Small intestine (tissue), 7 donors: ENCODE measurements around the gene PPM1N. TPM values are rescaled to one million over a fixed set of nuclear protein-coding genes. Genes with fewer than 3 reads are reported as not detected.
A peak's percentile ranks its signal among the peaks of the same experiment; 100 is the strongest.

Experiments used
- DNase-seq, 2 donors: peaks; one replicate each; pipeline versions ENCODE4 v3.0.0 to v3.0.0-alpha.2; 2013
- FAIRE-seq: peaks from 2 replicates; lab custom pipeline; 2012; peaks lifted over from hg19 to GRCh38; lab: Jason Lieb, UNC
- H3K27ac ChIP-seq, 3 donors: one replicate each; pipeline ENCODE4 v1.5.1; 2013; ENCODE audit warnings: low read length in 2 of 3, mild to moderate bottlenecking in 2 of 3, control low read depth in 1 of 3, inconsistent platforms in 1 of 3, low read depth in 1 of 3, moderate library complexity in 1 of 3
- H3K27me3 ChIP-seq, 3 donors: one replicate each; pipeline ENCODE4 v1.6.1; 2013; ENCODE audit warnings: low read length in 3 of 3, inconsistent platforms in 1 of 3; ENCODE audit not compliant: control insufficient read depth in 3 of 3, insufficient read depth in 3 of 3
- H3K36me3 ChIP-seq, 3 donors: one replicate each; pipeline ENCODE4 v1.6.1; 2013; ENCODE audit warnings: low read length in 3 of 3, inconsistent platforms in 1 of 3, low read depth in 1 of 3, mild to moderate bottlenecking in 1 of 3, moderate library complexity in 1 of 3; ENCODE audit not compliant: control insufficient read depth in 3 of 3, insufficient read depth in 2 of 3
- H3K4me1 ChIP-seq, 3 donors: one replicate each; pipeline ENCODE4 v1.6.1; 2013; ENCODE audit warnings: low read length in 2 of 3, inconsistent platforms in 1 of 3, low read depth in 1 of 3, mild to moderate bottlenecking in 1 of 3, moderate library complexity in 1 of 3; ENCODE audit not compliant: control insufficient read depth in 3 of 3, insufficient read depth in 2 of 3
- H3K4me3 ChIP-seq, 3 donors: one replicate each; pipeline ENCODE4 v1.5.1; 2013; ENCODE audit warnings: low read length in 3 of 3, control low read depth in 1 of 3, inconsistent platforms in 1 of 3, low read depth in 1 of 3, mild to moderate bottlenecking in 1 of 3, moderate library complexity in 1 of 3
- H3K9me3 ChIP-seq, 2 donors: one replicate each; pipeline ENCODE4 v1.6.1; 2013; ENCODE audit warnings: low read depth in 1 of 2, low read length in 1 of 2; ENCODE audit not compliant: control insufficient read depth in 2 of 2, insufficient read depth in 1 of 2
- WGBS, 3 donors: extraction: QIAGEN DNeasy Blood & Tissue Kit; methylation state at CpG; one replicate each; pipeline ENCODE4 v1.1.7; 2013; 5-methylcytosine and 5-hydroxymethylcytosine counted together
- polyA plus RNA-seq, 4 donors: library from polyadenylated mRNA; stranded (reverse) in 3 of 4; unstranded in 1 of 4; fragments of 200-250 nt in 3 of 4; fragments of 120-200 nt in 1 of 4; gene quantifications; one replicate each; pipeline versions ENCODE4 v1.2.1 to v1.2.3, GENCODE V29; 2013
- donor health status: healthy with polysubstance abuse.
- donor health status: control.
- donor health status: control.
- donor health status: Bipolar disorder and iron deficiency.
- donor health status: healthy.

Gene PPM1N
- polyA plus RNA-seq, 4 donors, result 0.65 to 1.9 (median 1.5) TPM

DNA sequence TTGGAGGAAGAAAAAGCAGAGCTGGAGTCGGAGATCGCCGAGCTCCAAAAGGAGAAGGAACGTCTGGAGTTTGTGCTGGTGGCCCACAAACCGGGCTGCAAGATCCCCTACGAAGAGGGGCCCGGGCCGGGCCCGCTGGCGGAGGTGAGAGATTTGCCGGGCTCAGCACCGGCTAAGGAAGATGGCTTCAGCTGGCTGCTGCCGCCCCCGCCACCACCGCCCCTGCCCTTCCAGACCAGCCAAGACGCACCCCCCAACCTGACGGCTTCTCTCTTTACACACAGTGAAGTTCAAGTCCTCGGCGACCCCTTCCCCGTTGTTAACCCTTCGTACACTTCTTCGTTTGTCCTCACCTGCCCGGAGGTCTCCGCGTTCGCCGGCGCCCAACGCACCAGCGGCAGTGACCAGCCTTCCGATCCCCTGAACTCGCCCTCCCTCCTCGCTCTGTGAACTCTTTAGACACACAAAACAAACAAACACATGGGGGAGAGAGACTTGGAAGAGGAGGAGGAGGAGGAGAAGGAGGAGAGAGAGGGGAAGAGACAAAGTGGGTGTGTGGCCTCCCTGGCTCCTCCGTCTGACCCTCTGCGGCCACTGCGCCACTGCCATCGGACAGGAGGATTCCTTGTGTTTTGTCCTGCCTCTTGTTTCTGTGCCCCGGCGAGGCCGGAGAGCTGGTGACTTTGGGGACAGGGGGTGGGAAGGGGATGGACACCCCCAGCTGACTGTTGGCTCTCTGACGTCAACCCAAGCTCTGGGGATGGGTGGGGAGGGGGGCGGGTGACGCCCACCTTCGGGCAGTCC is 25.5 kb upstream of the PPM1N start:
- Histone ChIP-seq H3K27me3 (peaks cover 0 to 66% (median 0%) of the 10 kb centered on the region in 3 donors), H3K36me3 (no peaks in the 10 kb centered on the region), H3K4me3 (no peak overlapping the region), H3K27ac (no peak overlapping the region), H3K9me3 (no peaks in the 10 kb centered on the region), H3K4me1 (peaks cover 0 to 24% (median 2%) of the 10 kb centered on the region in 3 donors)
- peak in 1 of 2 donors; percentile 49 for DNase-seq
- FAIRE-seq, result no peak
- WGBS, 3 donors, result 25 to 36% (median 31%) methylated on average over 43 to 44 of the region's 44 CpGs

DNA sequence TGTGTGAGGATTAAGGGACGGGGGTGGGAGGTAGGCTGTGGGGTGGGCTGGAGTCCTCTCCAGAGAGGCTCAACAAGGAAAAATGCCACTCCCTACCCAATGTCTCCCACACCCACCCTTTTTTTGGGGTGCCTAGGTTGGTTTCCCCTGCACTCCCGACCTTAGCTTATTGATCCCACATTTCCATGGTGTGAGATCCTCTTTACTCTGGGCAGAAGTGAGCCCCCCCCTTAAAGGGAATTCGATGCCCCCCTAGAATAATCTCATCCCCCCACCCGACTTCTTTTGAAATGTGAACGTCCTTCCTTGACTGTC is 24.9 kb upstream of the PPM1N start:
- Histone ChIP-seq H3K27me3 (peaks cover 0 to 66% (median 0%) of the 10 kb centered on the region in 3 donors), H3K36me3 (no peaks in the 10 kb centered on the region), H3K4me1 (peaks cover 0 to 24% (median 2%) of the 10 kb centered on the region in 3 donors), H3K9me3 (no peaks in the 10 kb centered on the region), H3K4me3 (no peak overlapping the region), H3K27ac (no peak overlapping the region)
- DNase-seq (no peak), FAIRE-seq (no peak)
- 22 to 30% (median 24%) methylated on average over 4 to 5 of the region's 5 CpGs for WGBS, 3 donors

DNA sequence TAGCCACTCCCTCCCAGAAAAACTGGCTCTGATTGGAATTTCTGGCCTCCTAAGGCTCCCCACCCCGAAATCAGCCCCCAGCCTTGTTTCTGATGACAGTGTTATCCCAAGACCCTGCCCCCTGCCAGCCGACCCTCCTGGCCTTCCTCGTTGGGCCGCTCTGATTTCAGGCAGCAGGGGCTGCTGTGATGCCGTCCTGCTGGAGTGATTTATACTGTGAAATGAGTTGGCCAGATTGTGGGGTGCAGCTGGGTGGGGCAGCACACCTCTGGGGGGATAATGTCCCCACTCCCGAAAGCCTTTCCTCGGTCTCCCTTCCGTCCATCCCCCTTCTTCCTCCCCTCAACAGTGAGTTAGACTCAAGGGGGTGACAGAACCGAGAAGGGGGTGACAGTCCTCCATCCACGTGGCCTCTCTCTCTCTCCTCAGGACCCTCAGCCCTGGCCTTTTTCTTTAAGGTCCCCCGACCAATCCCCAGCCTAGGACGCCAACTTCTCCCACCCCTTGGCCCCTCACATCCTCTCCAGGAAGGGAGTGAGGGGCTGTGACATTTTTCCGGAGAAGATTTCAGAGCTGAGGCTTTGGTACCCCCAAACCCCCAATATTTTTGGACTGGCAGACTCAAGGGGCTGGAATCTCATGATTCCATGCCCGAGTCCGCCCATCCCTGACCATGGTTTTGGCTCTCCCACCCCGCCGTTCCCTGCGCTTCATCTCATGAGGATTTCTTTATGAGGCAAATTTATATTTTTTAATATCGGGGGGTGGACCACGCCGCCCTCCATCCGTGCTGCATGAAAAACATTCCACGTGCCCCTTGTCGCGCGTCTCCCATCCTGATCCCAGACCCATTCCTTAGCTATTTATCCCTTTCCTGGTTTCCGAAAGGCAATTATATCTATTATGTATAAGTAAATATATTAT is 24.3 kb upstream of the PPM1N start:
- 68 to 73% (median 71%) methylated on average over 27 of the region's 27 CpGs for WGBS, 3 donors
- H3K27ac ChIP-seq, result no peak overlapping the region
- no peaks in the 10 kb centered on the region for H3K36me3 ChIP-seq
- H3K4me3 ChIP-seq, result no peak overlapping the region
- peaks cover 0 to 19% (median 2%) of the 10 kb centered on the region in 3 donors for H3K4me1 ChIP-seq
- no peaks in the 10 kb centered on the region for H3K9me3 ChIP-seq
- DNase-seq, result no peak
- FAIRE-seq, result no peak
- peaks cover 0 to 66% (median 0%) of the 10 kb centered on the region in 3 donors for H3K27me3 ChIP-seq

DNA sequence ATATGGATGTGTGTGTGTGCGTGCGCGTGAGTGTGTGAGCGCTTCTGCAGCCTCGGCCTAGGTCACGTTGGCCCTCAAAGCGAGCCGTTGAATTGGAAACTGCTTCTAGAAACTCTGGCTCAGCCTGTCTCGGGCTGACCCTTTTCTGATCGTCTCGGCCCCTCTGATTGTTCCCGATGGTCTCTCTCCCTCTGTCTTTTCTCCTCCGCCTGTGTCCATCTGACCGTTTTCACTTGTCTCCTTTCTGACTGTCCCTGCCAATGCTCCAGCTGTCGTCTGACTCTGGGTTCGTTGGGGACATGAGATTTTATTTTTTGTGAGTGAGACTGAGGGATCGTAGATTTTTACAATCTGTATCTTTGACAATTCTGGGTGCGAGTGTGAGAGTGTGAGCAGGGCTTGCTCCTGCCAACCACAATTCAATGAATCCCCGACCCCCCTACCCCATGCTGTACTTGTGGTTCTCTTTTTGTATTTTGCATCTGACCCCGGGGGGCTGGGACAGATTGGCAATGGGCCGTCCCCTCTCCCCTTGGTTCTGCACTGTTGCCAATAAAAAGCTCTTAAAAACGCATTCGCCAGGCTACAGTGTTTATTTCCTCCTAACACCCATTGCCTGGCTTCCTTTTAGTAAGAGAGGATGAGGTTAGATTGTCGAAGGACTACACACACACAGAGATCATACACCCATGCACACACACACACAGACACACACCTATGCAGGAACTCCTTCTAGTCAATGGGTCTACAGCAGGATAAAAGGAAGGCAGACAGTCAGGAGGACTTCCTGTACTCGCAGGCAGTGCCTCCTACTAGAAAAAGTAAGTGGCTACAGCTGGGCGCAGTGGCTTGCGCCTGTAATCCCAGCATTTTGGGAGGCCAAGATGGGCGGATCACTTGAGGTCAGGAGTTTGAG is 23.4 kb upstream of the PPM1N start:
- peaks cover 0 to 66% (median 0%) of the 10 kb centered on the region in 3 donors for H3K27me3 ChIP-seq
- DNase-seq (no peak), FAIRE-seq (no peak)
- no peaks in the 10 kb centered on the region for H3K36me3 ChIP-seq
- H3K9me3 ChIP-seq, result no peaks in the 10 kb centered on the region
- H3K4me3 ChIP-seq, result no peak overlapping the region
- H3K27ac ChIP-seq, result peak overlapping the region in 1 of 3 donors; percentile 6
- WGBS, 3 donors, result 63 to 72% (median 70%) methylated on average over 28 of the region's 28 CpGs
- peaks cover 0 to 19% (median 2%) of the 10 kb centered on the region in 3 donors for H3K4me1 ChIP-seq

DNA sequence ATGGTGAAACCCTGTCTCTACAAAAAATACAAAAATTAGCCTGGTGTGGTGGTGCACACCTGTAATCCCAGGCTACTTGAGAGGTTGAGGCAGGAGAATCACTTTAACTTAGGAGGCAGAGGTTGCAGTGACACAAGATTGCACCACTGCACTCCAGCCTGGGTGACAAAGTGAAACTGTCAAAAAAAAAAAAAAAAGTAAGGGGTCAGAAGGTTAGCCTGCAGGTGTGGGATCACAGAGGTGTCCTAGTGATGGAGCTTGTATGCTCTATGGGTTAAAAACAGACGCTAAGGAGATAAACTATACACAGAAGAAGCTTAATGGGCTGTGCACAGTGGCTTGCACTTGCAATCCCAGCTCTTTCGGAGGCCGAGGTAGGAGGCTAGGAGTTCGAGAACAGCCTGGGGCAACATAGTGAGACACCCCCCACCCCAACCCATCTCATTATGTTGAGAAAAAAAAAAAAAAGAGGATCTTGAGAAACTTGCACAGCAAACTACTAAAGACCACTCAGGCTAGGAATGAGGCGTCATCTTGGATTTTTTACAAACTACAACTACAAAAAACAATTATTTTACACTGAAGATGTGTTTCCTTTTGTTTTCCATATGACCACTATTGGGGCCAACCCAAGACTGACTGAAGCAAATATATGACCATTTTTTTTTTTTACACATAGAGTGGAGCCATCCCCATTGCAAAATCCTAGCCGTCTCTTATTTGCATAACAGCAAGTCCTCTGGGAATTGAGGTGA is 22.5 kb upstream of the PPM1N start:
- H3K4me3 ChIP-seq, result no peak overlapping the region
- no peak for FAIRE-seq
- DNase-seq, result no peak
- H3K9me3 ChIP-seq, result no peaks in the 10 kb centered on the region
- 60 to 73% (median 71%) methylated on average over 6 of the region's 6 CpGs for WGBS, 3 donors
- peaks cover 0 to 14% (median 0%) of the 10 kb centered on the region in 3 donors for H3K4me1 ChIP-seq
- no peak overlapping the region for H3K27ac ChIP-seq
- peaks cover 0 to 63% (median 0%) of the 10 kb centered on the region in 3 donors for H3K27me3 ChIP-seq
- H3K36me3 ChIP-seq, result no peaks in the 10 kb centered on the region

DNA sequence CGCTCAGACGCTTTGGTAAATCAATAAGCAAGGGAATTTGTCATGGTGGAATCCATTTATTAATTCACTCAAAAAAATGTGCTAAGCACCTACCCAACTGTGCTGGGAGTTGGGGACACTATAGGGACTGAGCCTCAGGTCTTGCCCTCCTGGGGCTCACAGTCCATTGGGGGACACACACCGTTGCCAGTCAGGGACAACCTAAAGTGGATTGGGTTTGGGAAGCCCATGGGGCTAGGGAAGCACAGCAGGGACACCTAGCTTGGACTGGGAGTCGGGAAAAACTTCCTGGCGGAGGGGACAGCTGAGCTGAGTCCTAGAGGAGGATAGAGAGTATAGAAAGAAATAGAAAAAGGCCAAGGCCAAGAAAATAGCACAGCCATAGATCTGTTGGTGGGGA is 21.9 kb upstream of the PPM1N start:
- Histone ChIP-seq H3K9me3 (no peaks in the 10 kb centered on the region), H3K4me3 (no peak overlapping the region), H3K36me3 (no peaks in the 10 kb centered on the region), H3K4me1 (peaks cover 0 to 14% (median 0%) of the 10 kb centered on the region in 3 donors), H3K27me3 (peaks cover 0 to 57% (median 0%) of the 10 kb centered on the region in 3 donors), H3K27ac (no peak overlapping the region)
- DNase-seq (no peak), FAIRE-seq (no peak)
- 44 to 52% (median 45%) methylated on average over 5 of the region's 5 CpGs for WGBS, 3 donors

DNA sequence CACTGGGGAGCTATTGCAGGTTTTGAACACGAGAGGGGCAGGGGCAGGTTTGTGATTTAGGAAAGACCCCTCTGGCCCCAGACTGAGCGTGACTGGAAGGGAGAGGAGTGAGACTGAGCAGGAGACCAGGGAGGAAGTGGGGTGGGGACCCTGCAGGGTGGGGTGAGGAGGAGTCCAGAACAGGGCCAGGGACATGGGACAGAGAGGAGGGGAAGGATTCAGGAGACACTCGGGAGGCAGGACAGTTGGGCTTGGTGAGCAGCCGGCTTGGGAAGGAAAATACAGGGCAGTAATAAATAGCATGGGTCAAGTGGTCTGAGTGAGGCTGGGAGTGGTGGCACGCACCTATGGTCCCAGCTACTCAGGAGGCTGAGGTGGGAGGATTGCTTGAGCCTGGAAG is 21.1 kb upstream of the PPM1N start:
- DNase-seq (no peak), FAIRE-seq (no peak)
- Histone ChIP-seq H3K27ac (no peak overlapping the region), H3K27me3 (peaks cover 0 to 48% (median 0%) of the 10 kb centered on the region in 3 donors), H3K4me3 (no peak overlapping the region), H3K9me3 (no peaks in the 10 kb centered on the region), H3K4me1 (peaks cover 0 to 14% (median 0%) of the 10 kb centered on the region in 3 donors), H3K36me3 (no peaks in the 10 kb centered on the region)
- WGBS, 3 donors, result 20 to 41% (median 40%) methylated on average over 5 of the region's 5 CpGs
